KMS-11 (cell line): ENCODE measurements around the gene PCTP.

Experiments
- H2AFZ ChIP-seq: fragments of 200-600 bp; sonication (generic); 2 replicates; pipeline ENCODE4 v1.6.1; 2016; ENCODE audit warnings: antibody characterized with exemption, mixed run types, low read depth
- H3K27ac ChIP-seq: fragments of 200-600 bp; sonication (generic); 2 replicates; pipeline ENCODE4 v1.6.1; 2016; ENCODE audit warnings: mild to moderate bottlenecking, mixed run types
- H3K27me3 ChIP-seq: fragments of 200-600 bp; sonication (generic); 2 replicates; pipeline ENCODE4 v1.6.1; 2017; ENCODE audit warnings: mild to moderate bottlenecking, low read depth, mixed run types, moderate library complexity; ENCODE audit not compliant: insufficient read depth
- H3K36me3 ChIP-seq: fragments of 200-600 bp; sonication (generic); 2 replicates; pipeline ENCODE4 v1.6.1; 2017; ENCODE audit warnings: mild to moderate bottlenecking, mixed run types; ENCODE audit not compliant: insufficient read depth
- H3K4me1 ChIP-seq: fragments of 200-600 bp; sonication (generic); 2 replicates; pipeline ENCODE4 v1.6.1; 2016; ENCODE audit warnings: mild to moderate bottlenecking, low read depth, mixed run types; ENCODE audit not compliant: poor library complexity, severe bottlenecking
- H3K4me2 ChIP-seq: fragments of 200-600 bp; sonication (generic); 2 replicates; pipeline ENCODE4 v1.7.0; 2016; ENCODE audit warnings: mild to moderate bottlenecking, mixed run types
- H3K4me3 ChIP-seq: fragments of 200-600 bp; sonication (generic); IDR thresholded peaks from 2 replicates; pipeline ENCODE4 v1.6.1; 2017; ENCODE audit warnings: low read depth, low read length, mixed read lengths; ENCODE audit not compliant: insufficient read depth
- H3K79me2 ChIP-seq: fragments of 200-600 bp; sonication (generic); 2 replicates; pipeline ENCODE4 v1.6.1; 2016; ENCODE audit warnings: low read depth, mixed run types; ENCODE audit not compliant: insufficient read depth
- H3K9ac ChIP-seq: fragments of 200-600 bp; sonication (generic); 2 replicates; pipeline ENCODE4 v1.6.1; 2016; ENCODE audit warnings: mild to moderate bottlenecking, mixed run types
- H4K20me1 ChIP-seq: fragments of 200-600 bp; sonication (generic); 2 replicates; pipeline ENCODE4 v1.6.1; 2016; ENCODE audit warnings: mild to moderate bottlenecking, mixed run types; ENCODE audit not compliant: insufficient read depth
- CTCF ChIP-seq: fragments of 200-600 bp; sonication (generic); conservative IDR thresholded peaks from 2 replicates; pipeline ENCODE4 v1.6.1; 2017; ENCODE audit warnings: low read depth, mild to moderate bottlenecking, antibody characterized with exemption, low read length, moderate library complexity, mixed read lengths

The PCTP gene

GRCh38 chr17:55720919-55721836, 29.7 kb upstream of the PCTP start:
- H3K27ac ChIP-seq, result no peak overlapping the region
- no peaks in the 10 kb centered on the region for H4K20me1 ChIP-seq
- H3K27me3 ChIP-seq, result no peaks in the 10 kb centered on the region
- no peaks in the 10 kb centered on the region for H3K36me3 ChIP-seq
- H2AFZ ChIP-seq, result no peak overlapping the region
- no peak overlapping the region for H3K4me2 ChIP-seq
- H3K79me2 ChIP-seq, result no peaks in the 10 kb centered on the region
- TF ChIP-seq CTCF, result no peak
- H3K4me1 ChIP-seq, result no peaks in the 10 kb centered on the region
- H3K4me3 ChIP-seq, result no peak overlapping the region
- no peak overlapping the region for H3K9ac ChIP-seq

- Histone ChIP-seq H3K79me2 (no peaks in the 10 kb centered on the region), H4K20me1 (no peaks in the 10 kb centered on the region), H3K27ac (no peak overlapping the region), H2AFZ (no peak overlapping the region), H3K36me3 (no peaks in the 10 kb centered on the region), H3K9ac (no peak overlapping the region), H3K4me2 (no peak overlapping the region), H3K4me3 (no peak overlapping the region), H3K27me3 (no peaks in the 10 kb centered on the region), H3K4me1 (no peaks in the 10 kb centered on the region)
- TF ChIP-seq CTCF, result no peak
Observed at GRCh38 chr17:55722016-55722736, 28.7 kb upstream of the PCTP start.

GRCh38 chr17:55722742-55723487, 27.9 kb upstream of the PCTP start, which contains the start of gene TMEM100:
Gene TMEM100 (minus strand): TSS chr17:55722864. CDS start chr17:55721070, 1,794 bp downstream.
- Histone ChIP-seq H3K27ac (no peak within 1 kb of the TSS), H3K4me2 (no peak within 1 kb of the TSS), H2AFZ (no peak within 1 kb of the TSS), H3K9ac (no peak within 1 kb of the TSS), H3K79me2 (no peaks in the 10 kb centered on the region), H3K36me3 (no peaks in the 10 kb centered on the region), H3K4me1 (no peaks in the 10 kb centered on the region), H3K4me3 (no peak within 1 kb of the TSS), H4K20me1 (no peaks in the 10 kb centered on the region), H3K27me3 (no peaks in the 10 kb centered on the region)
- TF ChIP-seq CTCF, result no peak

GRCh38 chr17:55723488-55723848, 27.4 kb upstream of the PCTP start:
- no peak overlapping the region for H3K9ac ChIP-seq
- TF ChIP-seq CTCF, result no peak
- H3K4me1 ChIP-seq, result no peaks in the 10 kb centered on the region
- no peaks in the 10 kb centered on the region for H3K36me3 ChIP-seq
- H4K20me1 ChIP-seq, result no peaks in the 10 kb centered on the region
- no peak overlapping the region for H2AFZ ChIP-seq
- H3K79me2 ChIP-seq, result no peaks in the 10 kb centered on the region
- H3K4me3 ChIP-seq, result no peak overlapping the region
- no peaks in the 10 kb centered on the region for H3K27me3 ChIP-seq
- H3K27ac ChIP-seq, result no peak overlapping the region
- no peak overlapping the region for H3K4me2 ChIP-seq
